Gastrocnemius medialis (tissue), 4 donors: ENCODE results near the gene FNDC1. TPM values are rescaled to one million over a fixed set of nuclear protein-coding genes. Genes with fewer than 3 reads are reported as not detected.

Experiments
- ATAC-seq, 2 donors: fragments of 150-250 bp; one replicate each; pipeline ENCODE4 v1.9.1; 2016
- DNase-seq, 2 donors: peaks; one replicate each; pipeline ENCODE4 v3.0.0-alpha.2; 2019
- H3K27ac ChIP-seq, 4 donors: fragments of 200-600 bp; sonication (generic); 1 replicate in 1 of 4; 2 replicates in 3 of 4; pipeline ENCODE4 v1.5.1; 2016 to 2018; ENCODE audit warnings: mild to moderate bottlenecking in 2 of 4, moderate library complexity in 1 of 4
- H3K27me3 ChIP-seq, 3 donors: fragments of 200-600 bp; sonication (generic) in 2 of 3; 1 replicate in 1 of 3; 2 replicates in 2 of 3; pipeline versions ENCODE4 v1.5.1 to v1.6.0; 2016 to 2019; ENCODE audit warnings: mild to moderate bottlenecking in 1 of 3, moderate library complexity in 1 of 3
- H3K36me3 ChIP-seq, 2 donors: fragments of 200-600 bp; sonication (generic) in 1 of 2; one replicate each; pipeline ENCODE4 v1.5.1; 2017 to 2018
- H3K4me1 ChIP-seq, 2 donors: fragments of 200-600 bp; sonication (generic) in 1 of 2; one replicate each; pipeline ENCODE4 v1.5.1; 2016 to 2017; ENCODE audit warnings: mild to moderate bottlenecking in 2 of 2
- H3K4me3 ChIP-seq, 4 donors: fragments of 200-600 bp; sonication (generic) in 3 of 4; 1 replicate in 1 of 4; 2 replicates in 3 of 4; pipeline ENCODE4 v1.5.1; 2016 to 2019; ENCODE audit warnings: mild to moderate bottlenecking in 2 of 4
- H3K9me3 ChIP-seq, 3 donors: fragments of 200-600 bp; sonication (generic) in 2 of 3; 1 replicate in 1 of 3; 2 replicates in 2 of 3; pipeline ENCODE4 v1.5.1; 2016 to 2019
- POLR2A ChIP-seq, 2 donors: fragments of 450-650 bp; IDR thresholded peaks; one replicate each; pipeline ENCODE4 v1.6.1; 2017; ENCODE audit warnings: antibody characterized with exemption in 2 of 2, mild to moderate bottlenecking in 2 of 2, moderate library complexity in 2 of 2
- in situ Hi-C, 4 donors: fragments of 200-750 bp; cut with MboI; loops; one replicate each; pipeline versions ENCODE4 v1.15.0 to v1.8.0; 2017; ENCODE audit warnings: low sequenced_read_pairs in 4 of 4
- intact Hi-C: fragments of 100-400 bp; cut with DNase I; formaldehyde crosslinking; loops from one replicate; pipeline ENCODE4 v1.15.1; 2023; ENCODE audit warnings: low total_unique reads
- total RNA-seq, 4 donors: library from RNA; depleted of rRNA; stranded (reverse); fragments of >200 nt; gene quantifications; one replicate each; pipeline versions ENCODE4 v1.1.0 to v1.2.3, GENCODE V29; 2016
- TF ChIP-seq, protein P1 (sequence below), 5 experiments: fragments of 450-650 bp in 3 of 5; fragments of 200-600 bp in 2 of 5; sonication (generic) in 2 of 5; IDR thresholded peaks in 4 of 5; conservative IDR thresholded peaks in 1 of 5; 1 replicate in 4 of 5; 2 replicates in 1 of 5; pipeline ENCODE4 v1.5.1; 2016 to 2019; ENCODE audit warnings: antibody characterized with exemption in 5 of 5, mild to moderate bottlenecking in 3 of 5, moderate library complexity in 3 of 5

The FNDC1 gene
- total RNA-seq, 4 donors from 2014 or later, result 0.16 to 0.41 (median 0.31) TPM

DNA sequence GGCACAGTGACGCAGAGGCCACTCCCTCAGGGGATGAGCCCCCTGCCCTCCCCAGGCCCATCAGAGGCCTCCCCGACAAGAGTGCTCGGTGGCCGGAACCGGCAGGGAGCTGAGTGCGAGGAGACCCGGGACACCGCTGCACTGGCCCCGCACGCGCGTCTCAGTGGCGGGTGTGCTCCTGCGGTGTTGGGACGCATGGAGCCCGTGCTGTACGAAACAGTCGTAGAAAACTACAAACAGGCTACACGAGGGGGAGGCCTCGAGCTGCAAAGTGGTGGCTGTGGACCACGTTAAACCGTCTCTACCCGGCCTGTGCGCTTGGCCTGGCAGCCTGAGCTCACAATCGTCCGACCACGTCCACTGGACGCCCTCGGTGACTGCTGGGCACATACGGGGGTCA, 40.2 kb upstream of the FNDC1 start:
- TF ChIP-seq, protein P1, sequence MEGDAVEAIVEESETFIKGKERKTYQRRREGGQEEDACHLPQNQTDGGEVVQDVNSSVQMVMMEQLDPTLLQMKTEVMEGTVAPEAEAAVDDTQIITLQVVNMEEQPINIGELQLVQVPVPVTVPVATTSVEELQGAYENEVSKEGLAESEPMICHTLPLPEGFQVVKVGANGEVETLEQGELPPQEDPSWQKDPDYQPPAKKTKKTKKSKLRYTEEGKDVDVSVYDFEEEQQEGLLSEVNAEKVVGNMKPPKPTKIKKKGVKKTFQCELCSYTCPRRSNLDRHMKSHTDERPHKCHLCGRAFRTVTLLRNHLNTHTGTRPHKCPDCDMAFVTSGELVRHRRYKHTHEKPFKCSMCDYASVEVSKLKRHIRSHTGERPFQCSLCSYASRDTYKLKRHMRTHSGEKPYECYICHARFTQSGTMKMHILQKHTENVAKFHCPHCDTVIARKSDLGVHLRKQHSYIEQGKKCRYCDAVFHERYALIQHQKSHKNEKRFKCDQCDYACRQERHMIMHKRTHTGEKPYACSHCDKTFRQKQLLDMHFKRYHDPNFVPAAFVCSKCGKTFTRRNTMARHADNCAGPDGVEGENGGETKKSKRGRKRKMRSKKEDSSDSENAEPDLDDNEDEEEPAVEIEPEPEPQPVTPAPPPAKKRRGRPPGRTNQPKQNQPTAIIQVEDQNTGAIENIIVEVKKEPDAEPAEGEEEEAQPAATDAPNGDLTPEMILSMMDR (IDR thresholded peaks at IDR 0.05 in 4 of 5, conservative IDR thresholded peaks at IDR 0.05 in 1 of 5), result no peak
- no peak for TF ChIP-seq POLR2A (IDR thresholded peaks at IDR 0.05)
- intact Hi-C loops, result loop anchor here (5.0 to 10.0 kb wide), 5 partner anchors 127 to 1146 kb away; partner anchors contain the start of gene RSPH3
- no peak overlapping the region for H3K27ac ChIP-seq

DNA sequence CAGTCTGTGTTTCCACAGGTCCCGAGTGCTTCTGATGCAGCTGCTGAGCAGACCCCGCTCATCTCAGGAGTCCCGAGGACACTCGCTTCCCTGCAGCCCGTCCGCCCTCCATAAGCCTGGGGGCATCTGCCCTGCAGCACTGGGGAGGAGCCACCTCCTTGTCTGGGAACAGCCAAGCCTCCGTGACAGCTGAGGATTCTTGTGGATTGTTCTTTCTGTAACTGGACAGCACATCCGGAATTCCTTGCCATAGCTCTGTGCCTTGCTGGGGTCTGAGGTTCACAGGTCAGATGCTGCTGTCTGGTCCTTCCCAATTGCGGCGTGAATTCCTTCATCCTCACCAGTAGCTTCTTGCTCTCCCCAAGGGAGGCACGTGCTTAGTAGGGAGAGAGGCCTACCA, 38.4 kb upstream of the FNDC1 start:
- in situ Hi-C loops (loop anchor here (5.0 to 10.0 kb wide), 2 partner anchors 86 to 89 kb away; partner anchors contain the start of gene TAGAP (in 4 of the 4)), intact Hi-C loops (no loop called here)
- DNase-seq (no peak), ATAC-seq (no peak)
- no peaks in the 10 kb centered on the region for H3K9me3 ChIP-seq
- no peak overlapping the region for H3K4me3 ChIP-seq
- H3K27me3 ChIP-seq, result no peaks in the 10 kb centered on the region
- TF ChIP-seq, protein P1 (IDR thresholded peaks at IDR 0.05 in 4 of 5, conservative IDR thresholded peaks at IDR 0.05 in 1 of 5), result no peak
- TF ChIP-seq POLR2A (IDR thresholded peaks at IDR 0.05), result no peak
- H3K27ac ChIP-seq, result no peak overlapping the region
- H3K36me3 ChIP-seq, result no peaks in the 10 kb centered on the region
- peaks cover 10 to 14% of the 10 kb centered on the region in 2 donors for H3K4me1 ChIP-seq

More for the DNA sequence above, 40.2 kb upstream of the FNDC1 start:
- ATAC-seq (no peak), DNase-seq (no peak)
- no peak overlapping the region for H3K4me3 ChIP-seq
- H3K27me3 ChIP-seq, result no peaks in the 10 kb centered on the region
- no peaks in the 10 kb centered on the region for H3K36me3 ChIP-seq
- H3K9me3 ChIP-seq, result no peaks in the 10 kb centered on the region
- in situ Hi-C loops, result no loop called here
- peaks cover 16 to 25% of the 10 kb centered on the region in 2 donors for H3K4me1 ChIP-seq

DNA sequence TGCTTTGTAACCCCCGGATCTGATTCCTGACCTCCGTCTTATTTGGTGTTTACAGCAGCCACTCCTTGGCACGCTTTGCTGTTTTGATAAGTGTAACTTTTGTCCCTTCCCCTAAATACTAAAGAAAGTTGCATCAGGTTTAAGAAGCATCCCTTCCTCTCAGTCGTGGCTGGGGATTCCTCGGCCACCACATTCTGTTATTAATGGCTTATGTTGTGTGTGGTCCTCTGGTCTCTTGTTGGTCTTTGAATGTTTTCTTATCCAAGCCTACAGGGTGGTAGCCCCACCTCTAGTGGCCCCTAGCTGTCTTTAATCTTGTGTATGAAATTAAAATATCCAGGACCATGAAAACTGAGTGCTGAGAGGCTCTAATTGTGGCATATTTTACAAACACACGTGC, 37.5 kb upstream of the FNDC1 start:
- Histone ChIP-seq H3K4me3 (no peak overlapping the region), H3K27me3 (no peaks in the 10 kb centered on the region), H3K36me3 (no peaks in the 10 kb centered on the region), H3K4me1 (peaks cover 4 to 6% of the 10 kb centered on the region in 2 donors), H3K27ac (no peak overlapping the region), H3K9me3 (no peaks in the 10 kb centered on the region)
- intact Hi-C loops (no loop called here), in situ Hi-C loops (loop anchor here (5.0 to 10.0 kb wide), 2 partner anchors 87 to 89 kb away; partner anchors contain the start of gene TAGAP (in 4 of the 4))
- TF ChIP-seq POLR2A (IDR thresholded peaks at IDR 0.05), result no peak
- TF ChIP-seq, protein P1 (IDR thresholded peaks at IDR 0.05 in 4 of 5, conservative IDR thresholded peaks at IDR 0.05 in 1 of 5), result no peak
- DNase-seq (no peak), ATAC-seq (no peak)

DNA sequence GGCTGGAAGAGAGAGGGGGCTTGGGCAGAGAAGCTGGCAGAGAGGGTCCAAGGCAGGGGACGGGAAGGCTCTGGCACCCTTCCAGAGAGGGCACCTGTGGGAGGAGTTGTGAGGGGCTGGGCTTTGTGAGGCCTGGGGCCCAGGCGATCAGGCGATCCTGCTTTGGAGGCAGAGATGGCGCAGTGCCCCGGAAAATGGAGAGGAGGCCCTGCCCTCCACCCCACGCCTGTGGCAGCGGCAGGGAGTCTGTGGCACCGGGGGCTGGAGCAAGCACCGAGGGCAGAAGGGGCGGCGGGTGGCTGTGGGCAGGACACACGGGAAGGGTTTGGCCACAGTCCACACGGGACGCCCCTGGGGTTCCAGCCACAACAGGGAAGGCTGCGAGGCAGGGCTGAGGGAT, 36.5 kb upstream of the FNDC1 start:
- no peaks in the 10 kb centered on the region for H3K27me3 ChIP-seq
- no peak overlapping the region for H3K27ac ChIP-seq
- no peak overlapping the region for H3K4me3 ChIP-seq
- no peaks in the 10 kb centered on the region for H3K4me1 ChIP-seq
- DNase-seq, result no peak
- ATAC-seq, result no peak
- no peaks in the 10 kb centered on the region for H3K36me3 ChIP-seq
- TF ChIP-seq POLR2A (IDR thresholded peaks at IDR 0.05), result no peak
- TF ChIP-seq, protein P1 (IDR thresholded peaks at IDR 0.05 in 4 of 5, conservative IDR thresholded peaks at IDR 0.05 in 1 of 5), result no peak
- intact Hi-C loops (no loop called here), in situ Hi-C loops (loop anchor here (5.0 to 10.0 kb wide), 2 partner anchors 88 to 90 kb away; partner anchors contain the start of gene TAGAP (in 4 of the 4))
- no peaks in the 10 kb centered on the region for H3K9me3 ChIP-seq
